Measurements from ENCODE around the gene RDH12. TPM values are rescaled to one million over a fixed set of nuclear protein-coding genes. Genes with fewer than 3 reads are reported as not detected.
"Not testable (repeated sequence)": the region's sequence is repeated elsewhere in the genome, so short reads cannot be mapped to it uniquely, and the experiment has no call there.

RDH12 gene
- total RNA-seq, 1 experiment from 2014 or later, result 0.27 TPM

- no peaks in the 10 kb centered on the region for H3K36me3 ChIP-seq (ENCODE audit: control insufficient read depth in 1 of 2, insufficient read depth in 2 of 2, low read length in 2 of 2)
- H2AFZ ChIP-seq (ENCODE audit: low read depth, low read length, poor library complexity, severe bottlenecking), result peak overlapping the region; percentile 91
- H3K27me3 ChIP-seq (ENCODE audit: insufficient read depth, low read length), result no peaks in the 10 kb centered on the region
- peaks cover 15 to 30% of the 10 kb centered on the region in 2 experiments for H3K4me1 ChIP-seq (ENCODE audit: control insufficient read depth in 1 of 2, insufficient read depth in 2 of 2, low read length in 2 of 2)
- no peaks in the 10 kb centered on the region for H3K79me2 ChIP-seq (ENCODE audit: insufficient read depth, low read length)
- H3K9me3 ChIP-seq (ENCODE audit: control insufficient read depth in 1 of 2, insufficient read depth in 1 of 2, low read depth in 1 of 2, low read length in 2 of 2), result peaks cover 5 to 7% of the 10 kb centered on the region in 2 experiments; a peak in 2 of 4 replicates
- ChIA-PET POLR2A (interaction anchor here (1.1 to 1.3 kb wide), 2 partner anchors 10 to 61 kb away, joined by 3 to 5 read pairs; partner anchors contain the start of gene RDH11), CTCF (interaction anchor here (0.6 to 5.3 kb wide), 25 partner anchors 8 to 1346 kb away, joined by 3 to 117 read pairs (median 8); partner anchors contain the start of genes ARG2, PIGH, PLEKHH1 and RDH11), RAD21 (ENCODE audit: low non-redundant PET in 1 of 2, low total read pairs in 2 of 2, uncharacterized antibody in 2 of 2, unreplicated experiment in 2 of 2) (interaction anchor here (1.0 to 2.1 kb wide), 9 partner anchors 38 to 345 kb away, joined by 3 to 14 read pairs (median 6); partner anchors contain the start of genes ATP6V1D (in 1 of the 2), EIF2S1 (in 1 of the 2) and PLEK2 (in 1 of the 2))
- no peak overlapping the region for H3K4me2 ChIP-seq (ENCODE audit: low read length)
- DNase-seq (ENCODE audit: low read depth, low spot score), result no peak
- TF ChIP-seq POLR2A (IDR thresholded peaks at IDR 0.05; ENCODE audit: borderline replicate concordance, extremely low read depth, insufficient read depth, insufficient read length) (no peak), EZH2 (IDR thresholded peaks at IDR 0.05) (no peak), CBX3 (IDR thresholded peaks at IDR 0.05; ENCODE audit: low read depth) (no peak), CEBPB (IDR thresholded peaks at IDR 0.05; ENCODE audit: low read depth) (no peak), TCF7L2 (IDR thresholded peaks at IDR 0.05; ENCODE audit: borderline replicate concordance, extremely low read depth, insufficient read depth, insufficient read length) (no peak), EGR1 (IDR thresholded peaks at IDR 0.05; ENCODE audit: low read depth) (no peak), SRF (IDR thresholded peaks at IDR 0.05; ENCODE audit: low read depth) (no peak), FOSL1 (IDR thresholded peaks at IDR 0.05; ENCODE audit: low read depth) (no peak)
- intact Hi-C loops (cut with micrococcal nuclease), result loop anchor here (2.0 to 10.0 kb wide), 4 partner anchors 86 to 1340 kb away; partner anchors contain the start of gene ARG2
- no peaks in the 10 kb centered on the region for H3K9me2 ChIP-seq (ENCODE audit: insufficient read depth)
- ATAC-seq, result no peak
- no peak overlapping the region for H3K4me3 ChIP-seq (replicated peaks in 1 of 2; ENCODE audit: low read depth in 1 of 2, low read length in 2 of 2)
- H4K20me1 ChIP-seq (ENCODE audit: insufficient read depth), result no peaks in the 10 kb centered on the region
- H3K27ac ChIP-seq (ENCODE audit: low read depth, low read length), result no peak overlapping the region
- H3K9ac ChIP-seq (ENCODE audit: low read length), result no peak overlapping the region
- BruUV-seq (replicated peaks), result no TSS peak
These were observed 3.5 kb downstream of the RDH12 start for GRCh38 chr14:67705211-67705610.

GRCh38 chr14:67709346-67709745, 7.7 kb downstream of the RDH12 start:
- POLR2A ChIA-PET; H4K20me1 ChIP-seq (ENCODE audit: insufficient read depth); ATAC-seq; H3K79me2 ChIP-seq (ENCODE audit: insufficient read depth, low read length); DNase-seq (ENCODE audit: low read depth, low spot score); H2AFZ ChIP-seq (ENCODE audit: low read depth, low read length, poor library complexity, severe bottlenecking); H3K9ac ChIP-seq (ENCODE audit: low read length); H3K9me3 ChIP-seq (ENCODE audit: control insufficient read depth in 1 of 2, insufficient read depth in 1 of 2, low read depth in 1 of 2, low read length in 2 of 2); H3K4me3 ChIP-seq (replicated peaks in 1 of 2; ENCODE audit: low read depth in 1 of 2, low read length in 2 of 2); RAD21 ChIA-PET (ENCODE audit: low non-redundant PET in 1 of 2, low total read pairs in 2 of 2, uncharacterized antibody in 2 of 2, unreplicated experiment in 2 of 2); BruUV-seq (replicated peaks); H3K9me2 ChIP-seq (ENCODE audit: insufficient read depth); H3K27ac ChIP-seq (ENCODE audit: low read depth, low read length); CTCF ChIA-PET; H3K27me3 ChIP-seq (ENCODE audit: insufficient read depth, low read length); H3K4me2 ChIP-seq (ENCODE audit: low read length); H3K36me3 ChIP-seq (ENCODE audit: control insufficient read depth in 1 of 2, insufficient read depth in 2 of 2, low read length in 2 of 2): not testable (repeated sequence)
- intact Hi-C loops (cut with micrococcal nuclease), result loop anchor here (10.0 kb wide), 1 partner anchor 1345 kb away; no protein-coding TSS in a partner anchor
- H3K4me1 ChIP-seq (ENCODE audit: control insufficient read depth in 1 of 2, insufficient read depth in 2 of 2, low read length in 2 of 2), result peaks cover 0 to 11% of the 10 kb centered on the region in 2 experiments; a peak in 2 of 4 replicates

- RAD21 ChIA-PET (ENCODE audit: low non-redundant PET in 1 of 2, low total read pairs in 2 of 2, uncharacterized antibody in 2 of 2, unreplicated experiment in 2 of 2); BruUV-seq (replicated peaks); H3K4me2 ChIP-seq (ENCODE audit: low read length); CTCF ChIA-PET; H3K9me3 ChIP-seq (ENCODE audit: control insufficient read depth in 1 of 2, insufficient read depth in 1 of 2, low read depth in 1 of 2, low read length in 2 of 2); H3K4me3 ChIP-seq (replicated peaks in 1 of 2; ENCODE audit: low read depth in 1 of 2, low read length in 2 of 2); H3K4me1 ChIP-seq (ENCODE audit: control insufficient read depth in 1 of 2, insufficient read depth in 2 of 2, low read length in 2 of 2); H3K9me2 ChIP-seq (ENCODE audit: insufficient read depth); H3K36me3 ChIP-seq (ENCODE audit: control insufficient read depth in 1 of 2, insufficient read depth in 2 of 2, low read length in 2 of 2); H3K9ac ChIP-seq (ENCODE audit: low read length); POLR2A ChIA-PET; H4K20me1 ChIP-seq (ENCODE audit: insufficient read depth); H2AFZ ChIP-seq (ENCODE audit: low read depth, low read length, poor library complexity, severe bottlenecking); H3K27me3 ChIP-seq (ENCODE audit: insufficient read depth, low read length); H3K27ac ChIP-seq (ENCODE audit: low read depth, low read length); DNase-seq (ENCODE audit: low read depth, low spot score); ATAC-seq; H3K79me2 ChIP-seq (ENCODE audit: insufficient read depth, low read length): not testable (repeated sequence)
- intact Hi-C loops (cut with micrococcal nuclease), result loop anchor here (10.0 kb wide), 1 partner anchor 1345 kb away; no protein-coding TSS in a partner anchor
These were observed 8.1 kb downstream of the RDH12 start for GRCh38 chr14:67709796-67710195.
